H54 (cell line): ENCODE data around the gene SFXN1.
"Not testable (repeated sequence)": the region's sequence is repeated elsewhere in the genome, so short reads cannot be mapped to it uniquely, and the experiment has no call there.

Experiments used
- DNase-seq: peaks from one replicate; pipeline ENCODE4 v3.0.0; 2011; ENCODE audit warnings: low spot score, mixed read lengths; ENCODE audit not compliant: insufficient read length
- FAIRE-seq: peaks from 3 replicates; lab custom pipeline; 2011; peaks lifted over from hg19 to GRCh38; lab: Jason Lieb, UNC
- POLR2A ChIP-seq: IDR thresholded peaks from 2 replicates; pipeline ENCODE4 v1.6.1; 2011; ENCODE audit warnings: low read depth, mild to moderate bottlenecking, low read length

SFXN1 gene

DNA sequence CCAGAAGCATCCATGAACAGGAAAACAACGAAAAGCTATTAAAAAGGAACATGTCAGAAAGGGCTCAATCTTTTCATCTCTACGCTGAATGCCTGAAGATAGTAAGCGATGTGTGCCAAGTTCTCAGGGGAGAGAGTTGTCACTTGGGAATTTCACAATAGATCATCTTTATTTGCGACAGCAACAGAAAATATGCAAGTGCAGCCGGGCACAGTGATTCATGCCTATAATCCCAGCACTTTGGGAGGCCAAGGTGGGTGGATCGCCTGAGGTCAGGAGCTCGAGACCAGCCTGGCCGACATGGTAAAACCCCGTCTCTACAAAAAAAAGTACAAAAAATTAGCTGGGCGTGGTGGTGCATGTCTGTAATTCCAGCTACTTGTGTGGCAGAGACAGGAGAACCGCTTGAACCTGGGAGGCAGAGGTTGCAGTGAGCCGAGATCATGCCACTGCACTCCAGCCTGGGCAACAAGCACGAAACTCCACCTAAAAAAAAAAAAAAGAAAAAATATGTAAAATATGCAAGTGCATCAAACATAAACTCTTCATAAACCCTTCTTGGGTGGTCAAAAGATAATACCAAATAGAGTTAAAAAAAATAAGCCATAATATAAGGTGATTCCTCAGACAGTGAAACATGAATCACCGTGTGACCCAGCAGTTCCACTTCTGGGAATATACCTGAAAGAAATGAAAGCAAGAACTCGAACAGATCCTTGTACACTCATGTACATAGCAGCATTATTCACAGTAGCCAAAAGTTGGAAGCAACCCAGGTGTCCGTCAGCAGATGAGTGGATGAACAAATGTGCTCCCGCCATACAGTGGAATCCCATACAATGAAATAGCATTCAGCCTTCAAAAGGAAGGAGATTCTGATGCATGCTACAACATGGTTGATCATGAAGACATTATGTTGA is 16.2 kb downstream of the SFXN1 start:
- no peak for TF ChIP-seq POLR2A
- no peak for FAIRE-seq

DNA sequence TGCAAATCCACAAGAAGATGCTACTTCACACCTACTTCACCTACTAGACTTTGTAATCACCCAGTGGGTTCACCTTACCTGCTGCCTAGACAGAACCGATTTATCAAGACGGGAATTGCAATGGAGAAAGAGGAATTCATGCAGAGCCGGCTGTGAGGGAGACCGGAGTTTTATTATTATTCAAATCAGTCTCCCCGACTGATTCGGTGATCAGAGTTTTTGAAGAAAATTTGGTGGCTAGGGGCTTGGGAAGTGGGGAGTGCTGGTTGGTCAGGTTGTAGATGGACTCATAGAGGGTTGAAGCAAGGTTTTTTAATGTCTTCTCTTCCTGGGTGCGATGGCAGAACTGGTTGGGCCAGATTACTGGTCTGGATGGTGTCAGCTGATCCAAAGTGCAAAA is 23.4 kb downstream of the SFXN1 start:
- TF ChIP-seq POLR2A: no peak
- FAIRE-seq (no peak), DNase-seq (no peak)

More for the DNA sequence above, 16.2 kb downstream of the SFXN1 start:
- DNase-seq: no peak

DNA sequence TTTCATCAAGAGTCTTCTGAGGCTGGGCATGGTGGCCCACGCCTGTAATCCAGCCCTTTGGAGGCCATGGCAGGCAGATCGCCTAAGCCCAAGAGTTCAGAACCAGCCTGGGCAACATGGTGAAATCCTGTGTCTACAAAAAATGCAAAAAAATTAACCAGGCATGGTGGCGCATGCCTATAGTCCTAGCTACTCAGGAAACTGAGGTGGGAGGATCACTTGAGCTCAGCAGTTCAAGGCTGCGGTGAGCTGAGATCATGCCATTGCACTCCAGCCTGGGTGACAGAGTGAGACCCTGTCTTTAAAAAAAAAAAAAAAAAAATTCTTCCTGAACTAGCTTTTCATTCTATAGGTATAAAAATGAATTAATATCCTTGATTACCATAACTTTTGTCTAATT is 29.3 kb downstream of the SFXN1 start:
- FAIRE-seq, DNase-seq: not testable (repeated sequence)

DNA sequence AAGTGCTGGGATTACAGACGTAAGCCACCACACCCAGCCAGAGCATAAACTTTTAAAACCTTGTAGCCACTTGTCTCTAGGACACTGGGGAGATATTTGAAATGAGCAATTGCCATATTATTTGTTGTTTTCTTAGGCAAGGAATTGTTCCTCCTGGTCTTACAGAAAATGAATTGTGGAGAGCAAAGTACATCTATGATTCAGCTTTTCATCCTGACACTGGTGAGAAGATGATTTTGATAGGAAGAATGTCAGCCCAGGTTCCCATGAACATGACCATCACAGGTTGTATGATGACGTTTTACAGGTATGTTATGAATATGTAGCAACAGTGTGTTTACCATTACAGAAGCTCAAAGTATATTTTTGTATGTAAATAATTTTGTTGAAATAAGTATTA is 30.5 kb downstream of the SFXN1 start:
- FAIRE-seq (no peak), DNase-seq (no peak)
- no peak for TF ChIP-seq POLR2A

DNA sequence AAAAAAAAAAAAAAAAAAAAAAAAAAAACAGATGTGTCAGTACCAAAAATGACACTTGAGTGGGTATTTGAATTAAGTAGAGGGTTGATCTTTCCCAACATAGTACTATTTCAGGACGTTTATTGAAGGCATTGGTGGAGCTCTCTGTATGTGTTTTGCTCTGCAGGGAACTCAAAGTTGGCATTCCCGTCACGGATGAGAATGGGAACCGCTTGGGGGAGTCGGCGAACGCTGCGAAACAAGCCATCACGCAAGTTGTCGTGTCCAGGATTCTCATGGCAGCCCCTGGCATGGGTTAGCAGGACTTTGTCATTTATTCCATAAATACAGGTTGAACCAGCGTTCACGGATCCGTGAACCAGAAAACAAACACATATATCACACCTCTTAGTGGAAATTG is 34.9 kb downstream of the SFXN1 start:
- TF ChIP-seq POLR2A: no peak
- FAIRE-seq: no peak
- no peak for DNase-seq

DNA sequence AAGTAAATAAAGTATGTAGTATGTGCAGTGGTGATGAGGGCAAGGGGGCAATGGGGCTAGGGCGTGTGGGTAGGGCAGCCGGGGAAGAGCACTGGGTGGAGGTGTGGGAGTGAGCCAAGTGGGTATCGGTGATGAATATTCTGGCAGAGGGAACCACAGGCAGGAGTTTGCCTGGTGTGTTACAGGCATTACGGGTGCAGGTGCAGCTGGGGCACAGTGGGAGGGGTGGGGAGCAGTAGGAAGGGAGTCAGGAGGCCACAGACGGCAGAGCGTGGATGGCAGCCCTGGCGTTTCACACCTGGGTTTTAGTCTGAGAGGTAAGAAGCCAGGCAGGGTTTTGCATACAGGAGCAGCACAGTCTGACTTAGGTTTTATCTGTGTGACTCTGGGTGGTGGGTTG is 35.4 kb downstream of the SFXN1 start:
- no peak for FAIRE-seq
- no peak for DNase-seq
- TF ChIP-seq POLR2A: no peak

DNA sequence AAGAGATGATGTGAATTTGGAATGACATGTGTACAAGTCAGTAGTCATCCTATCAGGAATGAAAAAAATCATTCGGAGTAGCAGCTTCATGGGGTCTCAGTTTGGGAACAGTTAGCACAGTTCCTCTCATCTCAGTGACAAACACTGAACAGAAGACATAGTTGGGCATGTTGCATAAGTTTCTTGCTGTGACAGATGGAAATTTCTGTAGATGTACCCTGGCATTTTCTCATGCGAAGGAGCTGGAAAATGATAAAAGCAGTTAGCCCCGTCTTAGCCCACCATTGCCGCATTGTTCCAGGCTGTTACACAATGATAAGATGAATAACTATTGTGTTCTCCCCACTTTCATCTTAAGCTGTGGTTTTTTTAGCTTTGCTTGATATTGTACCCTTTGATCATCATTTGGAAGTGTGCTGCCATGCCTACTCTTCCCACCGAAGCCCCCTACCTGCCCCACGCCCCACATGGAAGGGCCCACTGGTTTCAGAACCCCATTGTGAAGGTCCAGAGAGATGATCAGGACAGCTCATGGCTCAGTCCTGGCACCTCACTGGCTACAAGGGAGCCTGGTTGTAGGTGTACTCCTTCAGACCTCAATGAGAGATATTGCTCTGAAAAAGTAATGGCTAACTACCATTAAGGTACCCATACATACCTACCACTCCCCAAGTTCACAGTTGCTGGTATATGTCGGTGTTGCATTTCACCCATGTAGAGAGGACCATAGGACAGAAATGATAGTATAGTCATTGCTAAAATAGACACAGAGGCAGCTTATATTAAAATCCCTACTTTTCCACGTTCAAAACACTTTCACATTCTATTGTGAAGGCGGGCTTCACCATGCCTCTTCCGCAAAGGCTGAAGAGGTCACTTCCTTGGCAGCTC is 38.8 kb downstream of the SFXN1 start:
- DNase-seq (no peak), FAIRE-seq (no peak)
- no peak for TF ChIP-seq POLR2A

DNA sequence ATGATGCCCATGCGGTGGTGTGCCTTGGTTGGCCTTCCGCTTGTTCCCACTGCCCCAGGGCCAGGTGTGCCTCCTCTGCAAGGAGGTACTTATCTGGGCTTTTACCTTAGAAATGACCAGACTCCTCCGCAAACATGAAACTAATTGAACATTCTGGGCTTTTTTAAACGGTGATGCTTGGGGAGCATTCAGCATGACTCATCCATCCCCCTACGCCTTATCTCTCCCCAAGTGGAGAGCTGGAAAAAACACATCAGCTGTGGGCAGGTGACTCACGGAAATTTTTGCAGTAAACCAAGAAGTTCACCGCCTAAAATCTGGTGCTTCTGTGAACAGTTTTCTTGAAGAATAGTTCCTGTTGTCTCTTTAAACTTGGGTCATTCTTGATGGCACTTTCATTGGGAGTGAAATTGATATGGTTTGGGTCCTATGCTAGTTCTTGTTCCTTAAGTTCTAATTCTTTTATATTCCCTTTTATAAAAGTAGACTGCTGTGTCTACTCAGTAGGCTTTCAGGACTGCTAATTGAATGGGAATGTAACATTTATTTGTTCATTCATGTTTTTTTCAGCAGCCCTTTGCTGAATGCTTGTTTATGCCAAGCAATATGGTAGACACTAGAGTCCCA is 39.6 kb downstream of the SFXN1 start:
- DNase-seq (peak; percentile 62), FAIRE-seq (peak; percentile 75)
- TF ChIP-seq POLR2A: no peak

DNA sequence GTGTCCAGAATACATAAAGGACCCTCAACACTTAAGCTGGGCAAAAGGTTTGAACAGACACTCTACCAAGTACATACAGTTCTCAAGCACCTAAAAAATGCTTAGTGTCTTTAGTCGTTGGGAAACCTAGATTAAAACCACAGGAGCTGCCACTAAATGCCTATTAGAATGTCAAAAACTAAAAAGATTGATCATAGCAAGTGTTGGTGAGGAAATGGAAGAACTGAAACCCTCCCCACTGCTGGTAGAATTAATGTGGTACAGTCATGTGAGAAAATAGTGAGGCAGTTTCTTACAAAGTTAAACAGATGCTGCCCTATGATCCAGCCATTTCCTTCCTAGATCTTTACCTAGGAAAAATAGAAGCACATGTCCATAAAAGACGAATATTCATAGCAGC is 40.6 kb downstream of the SFXN1 start:
- no peak for TF ChIP-seq POLR2A
- FAIRE-seq (no peak), DNase-seq (no peak)

DNA sequence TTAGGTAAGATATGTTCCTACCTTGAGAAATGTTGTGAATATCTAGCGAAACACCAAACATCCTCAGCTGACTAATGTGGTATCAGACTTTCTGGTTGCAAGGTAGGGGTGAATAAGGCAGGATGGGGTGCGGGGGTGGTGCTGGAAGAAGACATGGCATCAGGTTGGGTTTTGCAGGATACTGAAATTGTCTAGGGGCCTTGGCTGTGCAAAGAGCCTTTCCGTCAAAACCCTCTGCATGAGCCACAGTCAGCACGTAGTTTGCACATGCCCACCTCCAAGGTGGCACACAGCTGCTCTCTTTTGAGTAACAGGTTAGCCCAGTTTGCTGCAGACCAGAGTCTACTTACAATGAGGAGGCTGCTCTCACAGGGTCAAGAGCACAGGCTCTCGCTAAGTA is 42.0 kb downstream of the SFXN1 start:
- no peak for FAIRE-seq
- DNase-seq: no peak
- no peak for TF ChIP-seq POLR2A

DNA sequence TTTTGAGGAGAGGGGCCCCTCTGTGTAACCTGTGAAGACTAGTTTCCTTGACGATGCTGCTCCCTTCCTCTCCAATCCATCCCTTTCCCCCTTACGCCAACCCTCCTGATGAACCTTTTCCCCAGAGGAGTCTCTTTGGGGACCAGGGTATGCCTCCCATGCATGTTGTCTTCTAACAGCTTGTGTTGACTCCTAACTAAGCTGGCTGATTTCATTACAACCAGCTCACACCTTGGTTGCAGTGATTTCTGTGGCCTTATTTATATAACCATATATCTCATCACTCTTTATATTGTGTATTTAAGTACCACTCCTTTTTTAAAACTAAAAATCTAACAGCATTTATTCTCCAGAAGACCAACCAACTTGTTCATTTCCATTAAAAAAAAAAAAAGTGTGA is 42.5 kb downstream of the SFXN1 start:
- FAIRE-seq: no peak
- no peak for TF ChIP-seq POLR2A
- DNase-seq: no peak

DNA sequence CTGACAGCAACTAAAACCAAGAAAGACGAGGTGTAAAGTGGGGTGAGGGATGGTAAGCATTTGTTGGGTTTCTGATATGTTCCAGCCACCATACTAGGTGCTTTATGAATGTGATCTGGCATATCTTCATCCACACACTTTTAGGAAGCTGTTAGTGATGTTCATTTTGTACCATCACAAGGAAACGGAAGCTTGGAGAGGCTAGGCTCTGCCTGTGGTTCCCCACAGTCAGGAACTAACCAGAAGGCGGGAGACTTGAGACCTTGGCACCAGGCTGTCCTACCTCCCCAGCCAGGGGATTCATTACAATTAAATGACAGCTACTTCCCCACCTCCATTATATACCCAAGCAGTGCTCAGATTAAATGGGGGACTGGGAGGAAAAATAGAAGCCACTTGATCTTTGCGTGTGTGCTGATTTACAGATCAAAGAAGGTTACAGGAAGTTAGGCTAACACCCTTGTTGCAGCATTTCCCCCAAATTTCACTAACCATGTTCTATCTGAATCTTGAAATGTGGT is 43.0 kb downstream of the SFXN1 start:
- no peak for DNase-seq
- no peak for TF ChIP-seq POLR2A
- FAIRE-seq: no peak

DNA sequence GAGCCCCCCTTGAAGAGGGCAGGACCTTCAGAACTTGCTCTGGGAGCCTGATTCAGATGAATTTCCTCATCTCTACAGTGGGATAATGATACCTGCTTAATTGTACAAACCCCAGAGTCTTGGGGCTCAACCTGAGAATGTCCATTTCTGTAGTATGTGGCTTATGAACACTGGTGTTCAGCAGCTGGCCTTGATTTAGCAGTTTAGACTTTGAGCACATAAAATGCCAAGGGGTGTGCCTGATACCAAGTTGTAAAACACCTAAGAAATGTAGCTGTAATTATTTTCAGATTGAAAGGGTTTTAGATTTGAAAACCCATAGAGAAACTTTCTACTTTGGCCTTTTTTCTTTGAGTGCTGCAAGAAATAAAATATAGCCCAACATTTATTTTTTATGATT is 44.9 kb downstream of the SFXN1 start:
- no peak for FAIRE-seq
- no peak for DNase-seq
- no peak for TF ChIP-seq POLR2A

DNA sequence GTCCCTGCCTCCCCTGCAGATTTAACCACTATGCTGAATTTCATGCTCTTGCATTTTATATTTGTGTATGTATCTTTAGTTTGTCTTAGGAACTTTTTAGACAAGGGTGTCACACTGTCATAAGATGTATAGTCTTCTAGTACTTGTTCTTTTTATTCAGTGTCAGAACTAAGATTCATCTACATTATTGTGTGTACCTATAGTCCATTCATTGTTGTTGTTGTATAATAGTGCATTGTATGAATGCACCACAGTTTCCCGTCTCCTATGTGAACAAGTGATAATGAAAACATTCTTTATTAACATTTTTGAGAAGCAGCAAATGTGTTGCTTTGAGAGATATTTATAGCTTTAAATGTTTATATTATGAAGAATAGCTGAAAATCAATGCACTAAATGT is 45.9 kb downstream of the SFXN1 start:
- no peak for TF ChIP-seq POLR2A
- no peak for FAIRE-seq
- DNase-seq: no peak

DNA sequence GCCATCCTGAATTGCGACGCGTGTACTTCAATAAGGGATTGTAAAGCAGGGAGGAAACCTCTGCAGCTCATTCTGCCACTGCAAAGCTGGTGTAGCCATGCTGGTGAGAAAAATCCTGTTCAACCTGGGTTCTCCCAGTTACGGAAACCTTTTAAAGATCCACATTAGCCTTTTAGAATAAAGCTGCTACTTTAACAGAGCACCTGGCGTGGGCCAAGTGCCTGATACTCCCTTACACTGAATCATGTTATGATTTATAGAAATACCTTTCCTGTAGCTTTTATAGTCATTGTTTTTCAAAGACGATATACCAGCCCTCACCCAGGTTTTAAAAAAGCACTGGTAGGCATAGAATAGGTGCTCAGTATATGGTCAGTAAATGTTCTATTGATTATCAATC is 48.3 kb downstream of the SFXN1 start:
- FAIRE-seq (no peak), DNase-seq (no peak)
- TF ChIP-seq POLR2A: no peak
